Spleen (tissue), 11 donors: Measurements from ENCODE around the gene ZNRD2. TPM values are rescaled to one million over a fixed set of nuclear protein-coding genes. Genes with fewer than 3 reads are reported as not detected.

Source experiments
- DNase-seq: peaks from one replicate; pipeline ENCODE4 v3.0.0-alpha.2; 2020
- H3K27ac ChIP-seq, 8 donors: fragments of 200-600 bp; sonication (generic) in 7 of 8; 1 replicate in 4 of 8; 2 replicates in 4 of 8; pipeline versions ENCODE4 v1.5.0 to v1.8.0; 2016 to 2021; ENCODE audit warnings: inconsistent platforms in 4 of 8, mild to moderate bottlenecking in 4 of 8, moderate library complexity in 1 of 8
- H3K27me3 ChIP-seq, 7 donors: fragments of 200-600 bp; sonication (generic) in 6 of 7; replicated peaks in 1 of 7; 1 replicate in 4 of 7; 2 replicates in 3 of 7; pipeline versions ENCODE4 v1.5.0 to v1.8.0; 2016 to 2021; ENCODE audit warnings: inconsistent platforms in 3 of 7, mild to moderate bottlenecking in 1 of 7
- H3K36me3 ChIP-seq, 6 donors: fragments of 200-600 bp; sonication (generic) in 5 of 6; 1 replicate in 4 of 6; 2 replicates in 2 of 6; pipeline versions ENCODE4 v1.5.0 to v1.8.0; 2016 to 2021; ENCODE audit warnings: inconsistent platforms in 2 of 6
- H3K4me1 ChIP-seq, 6 donors: fragments of 200-600 bp; sonication (generic) in 5 of 6; 1 replicate in 3 of 6; 2 replicates in 3 of 6; pipeline versions ENCODE4 v1.5.0 to v1.8.0; 2016 to 2021; ENCODE audit warnings: inconsistent platforms in 3 of 6
- H3K4me3 ChIP-seq, 8 donors: fragments of 200-600 bp; sonication (generic) in 7 of 8; 1 replicate in 4 of 8; 2 replicates in 4 of 8; pipeline versions ENCODE4 v1.5.0 to v1.8.0; 2016 to 2021; ENCODE audit warnings: inconsistent platforms in 4 of 8, mild to moderate bottlenecking in 4 of 8, moderate library complexity in 2 of 8
- H3K9me3 ChIP-seq, 8 donors: fragments of 200-600 bp; sonication (generic) in 7 of 8; 1 replicate in 4 of 8; 2 replicates in 4 of 8; pipeline versions ENCODE4 v1.5.0 to v1.8.0; 2016 to 2021; ENCODE audit warnings: inconsistent platforms in 4 of 8
- POLR2A ChIP-seq, 3 donors: fragments of 450-650 bp; IDR thresholded peaks; one replicate each; pipeline ENCODE4 v1.5.1; 2017; ENCODE audit warnings: antibody characterized with exemption in 3 of 3, mild to moderate bottlenecking in 1 of 3
- POLR2AphosphoS5 ChIP-seq, 3 donors: sonication (generic); formaldehyde crosslinking; IDR thresholded peaks; one replicate each; pipeline ENCODE4 v1.5.1; 2017; ENCODE audit warnings: antibody characterized with exemption in 3 of 3
- WGBS, 5 donors: extraction: QIAGEN DNeasy Blood & Tissue Kit in 3 of 5; methylation state at CpG; one replicate each; pipeline versions ENCODE4 v1.1.5 to v1.1.7; 2013 to 2018; 5-methylcytosine and 5-hydroxymethylcytosine counted together
- intact Hi-C: fragments of 100-400 bp; cut with DNase I; formaldehyde crosslinking; loops from one replicate; pipeline ENCODE4 v1.15.0; 2023; ENCODE audit warnings: low total_unique reads
- polyA plus RNA-seq, 3 donors: library from polyadenylated mRNA; stranded (reverse); fragments of 200-250 nt; gene quantifications; one replicate each; pipeline ENCODE4 v1.2.1, GENCODE V29; 2013
- total RNA-seq, 7 donors: library from RNA; depleted of rRNA in 3 of 7; stranded (reverse); fragments of >200 nt in 3 of 7; fragmentation: NEBNext Ultra II Directional in 4 of 7; extraction: Animal tissue kit (Norgen Biotek cat#: 25700) in 4 of 7; gene quantifications; one replicate each; pipeline versions ENCODE4 v1.1.0 to v1.2.1, GENCODE V29; 2016 to 2021
- TF ChIP-seq, protein P1 (sequence below), 11 experiments: fragments of 200-600 bp in 7 of 11; fragments of 450-650 bp in 4 of 11; sonication (generic) in 4 of 11; IDR thresholded peaks in 8 of 11; conservative IDR thresholded peaks in 3 of 11; 1 replicate in 7 of 11; 2 replicates in 4 of 11; pipeline versions ENCODE4 v1.4.0 to v1.8.0; 2016 to 2021; ENCODE audit warnings: antibody characterized with exemption in 11 of 11, inconsistent platforms in 4 of 11, mild to moderate bottlenecking in 1 of 11
- donor health status: healthy with polysubstance abuse.
- donor health status: DM: no; HTN: no; CAD: no; lungs with moderate emphysema.
- donor health status: DM: no; HTN: no; CAD: no.
- donor health status: Bipolar disorder and iron deficiency.
- donor health status: healthy.
- donor health status: DM: no; HTN: no; CAD: no.
- donor health status: DM: yes; HTN: yes; CAD: no.

The ZNRD2 gene
- total and polyA plus RNA-seq, 10 donors, result 20.9 to 68.8 (median 38.4) TPM

DNA sequence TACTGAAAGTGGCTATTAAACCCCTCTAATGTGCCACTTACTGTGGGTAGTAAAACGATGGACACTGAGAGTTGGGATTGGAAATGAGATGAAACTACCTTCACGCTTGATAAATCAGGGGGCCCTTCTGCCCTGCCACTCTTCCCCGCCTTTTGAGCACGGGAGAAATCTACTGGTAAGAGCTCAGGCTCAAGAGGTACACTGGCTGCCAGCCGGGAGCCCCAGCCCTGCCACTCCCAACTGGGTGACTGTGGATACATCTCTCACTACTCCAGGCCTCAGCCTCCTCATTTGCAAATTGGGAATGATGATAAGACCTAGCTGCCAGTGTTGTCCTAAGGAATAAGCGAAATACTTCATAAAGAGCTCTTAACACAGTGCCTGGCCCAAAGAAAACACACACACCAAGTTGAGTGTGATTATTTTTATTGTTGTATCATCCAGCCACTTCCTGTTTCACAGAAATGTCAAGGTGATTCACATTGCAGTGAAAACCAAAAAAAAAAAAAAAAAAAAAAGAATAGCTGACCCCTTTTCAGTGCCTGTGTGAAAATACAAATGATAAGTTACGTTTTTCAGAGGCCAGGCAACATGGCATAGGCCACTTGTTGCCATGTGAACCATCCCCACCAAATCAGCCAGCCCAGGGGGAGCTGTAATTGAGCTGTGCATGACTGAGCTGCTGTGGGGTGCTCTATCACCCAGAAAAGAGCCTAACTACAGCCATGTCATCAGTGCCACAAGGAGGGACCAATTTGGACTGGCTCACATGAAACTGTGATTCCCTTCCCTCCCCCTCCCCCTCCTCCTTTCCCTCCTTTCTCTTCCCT, 4.4 kb upstream of the ZNRD2 start:
- Histone ChIP-seq H3K4me1 (peaks cover 37 to 74% (median 63%) of the 10 kb centered on the region in 6 donors), H3K27ac (peak overlapping the region; percentile 22 to 99 (median 83)), H3K27me3 (no peaks in the 10 kb centered on the region), H3K4me3 (no peak overlapping the region), H3K9me3 (no peaks in the 10 kb centered on the region), H3K36me3 (peaks cover 0 to 13% (median 2%) of the 10 kb centered on the region in 6 donors)
- peak; percentile 72 for DNase-seq
- TF ChIP-seq POLR2AphosphoS5 (IDR thresholded peaks at IDR 0.05) (no peak), POLR2A (IDR thresholded peaks at IDR 0.05) (no peak)
- TF ChIP-seq, protein P1, sequence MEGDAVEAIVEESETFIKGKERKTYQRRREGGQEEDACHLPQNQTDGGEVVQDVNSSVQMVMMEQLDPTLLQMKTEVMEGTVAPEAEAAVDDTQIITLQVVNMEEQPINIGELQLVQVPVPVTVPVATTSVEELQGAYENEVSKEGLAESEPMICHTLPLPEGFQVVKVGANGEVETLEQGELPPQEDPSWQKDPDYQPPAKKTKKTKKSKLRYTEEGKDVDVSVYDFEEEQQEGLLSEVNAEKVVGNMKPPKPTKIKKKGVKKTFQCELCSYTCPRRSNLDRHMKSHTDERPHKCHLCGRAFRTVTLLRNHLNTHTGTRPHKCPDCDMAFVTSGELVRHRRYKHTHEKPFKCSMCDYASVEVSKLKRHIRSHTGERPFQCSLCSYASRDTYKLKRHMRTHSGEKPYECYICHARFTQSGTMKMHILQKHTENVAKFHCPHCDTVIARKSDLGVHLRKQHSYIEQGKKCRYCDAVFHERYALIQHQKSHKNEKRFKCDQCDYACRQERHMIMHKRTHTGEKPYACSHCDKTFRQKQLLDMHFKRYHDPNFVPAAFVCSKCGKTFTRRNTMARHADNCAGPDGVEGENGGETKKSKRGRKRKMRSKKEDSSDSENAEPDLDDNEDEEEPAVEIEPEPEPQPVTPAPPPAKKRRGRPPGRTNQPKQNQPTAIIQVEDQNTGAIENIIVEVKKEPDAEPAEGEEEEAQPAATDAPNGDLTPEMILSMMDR (IDR thresholded peaks at IDR 0.05 in 8 of 11, conservative IDR thresholded peaks at IDR 0.05 in 3 of 11), result no peak
- 66 to 75% (median 70%) methylated on average over 7 of the region's 7 CpGs for WGBS, 5 donors
- intact Hi-C loops, result no loop called here

DNA sequence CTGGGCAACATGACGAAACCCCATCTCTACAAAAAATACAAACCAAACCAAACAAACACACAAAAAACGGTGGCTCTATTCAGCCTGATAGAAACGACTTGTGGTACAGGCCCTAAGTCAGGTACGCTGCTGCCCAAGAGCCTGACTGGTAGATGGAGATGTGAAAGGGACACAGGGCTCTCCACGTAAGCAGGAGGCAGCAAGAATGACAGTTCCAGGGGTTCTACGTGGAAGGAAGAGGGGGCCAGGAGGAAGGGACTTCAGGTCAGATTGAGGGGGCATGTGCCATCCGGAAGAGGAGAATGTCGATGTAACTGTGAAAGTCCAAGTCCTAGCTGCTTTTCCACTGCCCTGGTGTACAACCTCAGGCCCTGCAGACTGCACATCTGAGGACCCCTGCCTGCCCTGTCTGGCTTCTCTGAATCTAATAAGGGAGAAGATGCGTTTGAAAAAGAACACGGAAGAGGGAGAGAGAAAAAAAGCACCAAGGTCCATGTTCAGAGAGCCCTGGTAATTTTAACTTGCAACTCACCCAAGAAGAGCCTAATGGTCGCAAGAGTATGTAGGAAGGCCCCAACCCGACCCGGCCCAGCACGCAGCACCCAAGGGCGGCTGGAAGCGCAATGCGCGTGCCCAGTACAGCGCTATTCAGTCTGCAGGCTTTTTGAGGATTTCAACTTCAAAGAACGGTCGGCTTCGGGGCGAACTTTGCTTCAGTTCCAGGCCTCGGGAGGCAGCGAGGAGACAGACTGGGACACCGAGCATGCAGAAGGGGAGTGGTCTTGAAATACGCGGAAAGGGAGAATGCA, 909 bp upstream of the ZNRD2 start:
- H3K4me1 ChIP-seq, result peaks cover 58 to 91% (median 88%) of the 10 kb centered on the region in 6 donors
- peak overlapping the region; percentile 76 to 99 (median 96) for H3K27ac ChIP-seq
- intact Hi-C loops, result no loop called here
- TF ChIP-seq, protein P1 (IDR thresholded peaks at IDR 0.05 in 8 of 11, conservative IDR thresholded peaks at IDR 0.05 in 3 of 11), result no peak
- TF ChIP-seq POLR2A (IDR thresholded peaks at IDR 0.05), result no peak
- no peak for TF ChIP-seq POLR2AphosphoS5 (IDR thresholded peaks at IDR 0.05)
- peaks cover 0 to 25% (median 2%) of the 10 kb centered on the region in 6 donors for H3K36me3 ChIP-seq
- no peaks in the 10 kb centered on the region for H3K9me3 ChIP-seq
- DNase-seq, result no peak
- 7 to 8% (median 7%) methylated on average over 28 of the region's 28 CpGs for WGBS, 5 donors
- no peaks in the 10 kb centered on the region for H3K27me3 ChIP-seq
- H3K4me3 ChIP-seq, result peak overlapping the region; percentile 24 to 95 (median 88)

DNA sequence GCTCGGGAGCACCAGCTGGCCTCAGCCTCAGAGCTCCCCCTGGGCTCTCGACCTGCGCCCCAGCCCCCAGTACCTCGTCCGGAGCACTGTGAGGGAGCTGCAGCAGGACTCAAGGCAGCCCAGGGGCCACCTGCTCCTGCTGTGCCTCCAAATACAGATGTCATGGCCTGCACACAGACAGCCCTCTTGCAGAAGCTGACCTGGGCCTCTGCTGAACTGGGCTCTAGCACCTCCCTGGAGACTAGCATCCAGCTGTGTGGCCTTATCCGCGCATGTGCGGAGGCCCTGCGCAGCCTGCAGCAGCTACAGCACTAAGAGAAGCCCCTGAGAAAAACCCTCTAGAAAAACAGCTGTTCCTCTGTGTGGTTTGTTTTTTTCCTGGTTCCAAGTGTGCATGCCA, 1.1 kb downstream of the ZNRD2 start:
- intact Hi-C loops, result no loop called here

More for the DNA sequence above, 1.1 kb downstream of the ZNRD2 start:
- Histone ChIP-seq H3K36me3 (peaks cover 0 to 25% (median 2%) of the 10 kb centered on the region in 6 donors), H3K4me3 (peak overlapping the region in 7 of 8 donors; percentile 82 to 95 (median 89)), H3K27ac (peak overlapping the region in 7 of 8 donors; percentile 93 to 99 (median 97)), H3K4me1 (peaks cover 44 to 87% (median 80%) of the 10 kb centered on the region in 6 donors), H3K27me3 (no peaks in the 10 kb centered on the region), H3K9me3 (no peaks in the 10 kb centered on the region)
- 80 to 89% (median 81%) methylated on average over 7 to 9 of the region's 9 CpGs for WGBS, 5 donors
- TF ChIP-seq, protein P1 (IDR thresholded peaks at IDR 0.05 in 8 of 11, conservative IDR thresholded peaks at IDR 0.05 in 3 of 11), result no peak
- TF ChIP-seq POLR2AphosphoS5 (IDR thresholded peaks at IDR 0.05) (no peak), POLR2A (IDR thresholded peaks at IDR 0.05) (no peak)
- peak; percentile 80 for DNase-seq
